GM04503 (cell line): ENCODE measurements around the gene PTH1R.

Experiments
- DNase-seq: peaks from one replicate; pipeline ENCODE4 v3.0.0-alpha.2; 2012; ENCODE audit warnings: low read depth

Gene PTH1R

DNA sequence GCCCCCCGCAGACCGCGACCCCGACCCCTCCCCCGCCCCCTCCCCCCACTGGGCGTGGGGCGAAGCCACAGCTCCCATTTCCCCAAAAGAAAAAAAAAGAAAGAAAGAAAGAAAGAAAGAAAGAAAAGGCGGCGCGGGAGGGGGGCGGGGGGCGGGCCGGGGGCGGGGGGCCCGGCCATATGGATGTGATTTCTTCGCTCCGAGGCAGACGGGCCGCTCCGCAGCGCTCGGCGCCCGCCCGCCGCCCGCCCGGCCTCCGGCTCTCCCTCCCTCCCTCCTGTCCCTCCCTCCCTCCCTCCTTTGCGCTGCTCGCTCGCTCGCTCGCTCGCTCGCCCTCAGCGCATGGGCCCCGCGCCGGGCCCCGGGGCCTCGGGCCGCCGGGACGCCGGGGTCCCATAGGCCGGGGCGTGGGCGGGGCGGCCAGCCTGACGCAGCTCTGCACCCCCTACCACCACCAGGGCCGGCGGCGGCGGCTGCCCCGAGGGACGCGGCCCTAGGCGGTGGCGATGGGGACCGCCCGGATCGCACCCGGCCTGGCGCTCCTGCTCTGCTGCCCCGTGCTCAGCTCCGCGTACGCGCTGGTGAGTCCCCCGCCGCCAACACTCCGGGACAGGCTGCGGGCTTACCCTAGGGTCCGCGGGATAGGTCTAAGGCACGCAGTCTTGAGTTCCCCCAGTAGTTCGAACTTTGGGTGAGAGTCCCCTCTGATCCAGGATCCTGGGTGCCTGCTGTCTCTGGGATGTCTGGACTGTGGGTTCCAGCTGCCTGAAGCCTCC lies 5.7 kb downstream of the PTH1R start:
- no peak for DNase-seq

DNA sequence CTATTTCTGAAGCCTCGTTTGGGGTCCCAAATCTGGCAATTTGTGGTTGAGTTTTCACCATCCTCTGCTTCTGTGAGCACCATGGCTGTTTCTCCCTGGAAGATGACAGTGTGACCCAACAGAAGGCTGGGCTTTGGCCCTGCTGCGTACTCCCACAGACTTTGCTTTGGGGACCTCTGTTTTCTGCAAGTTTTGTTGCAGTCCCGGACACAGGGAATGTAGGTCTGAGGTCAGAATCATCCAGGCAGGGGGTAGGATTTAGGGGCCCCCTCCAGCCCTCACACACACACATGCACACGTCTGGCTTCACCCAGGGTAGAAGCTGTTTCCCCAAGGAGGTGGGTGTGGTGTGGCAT lies 6.3 kb downstream of the PTH1R start:
- no peak for DNase-seq

DNA sequence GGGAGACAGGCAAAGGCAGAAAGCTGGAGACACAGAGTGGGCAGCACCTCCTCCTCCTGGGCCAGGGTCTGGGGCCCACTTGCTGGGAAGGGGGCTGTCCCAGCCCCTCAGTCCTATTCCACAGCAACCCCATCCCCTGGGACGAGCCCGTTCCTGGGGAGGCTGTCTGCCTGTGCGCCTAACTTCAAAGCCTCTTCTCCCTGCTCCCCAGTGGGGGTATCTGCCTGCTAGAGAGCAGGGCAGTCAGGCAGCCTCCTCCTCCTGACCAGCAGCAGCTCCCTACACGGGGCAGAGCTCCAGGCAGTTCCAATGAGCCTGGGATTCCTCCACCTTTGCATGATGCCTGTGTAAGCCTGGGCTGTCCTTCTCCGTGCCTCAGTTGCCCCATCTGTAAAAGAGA lies 6.9 kb downstream of the PTH1R start:
- DNase-seq, result no peak

DNA sequence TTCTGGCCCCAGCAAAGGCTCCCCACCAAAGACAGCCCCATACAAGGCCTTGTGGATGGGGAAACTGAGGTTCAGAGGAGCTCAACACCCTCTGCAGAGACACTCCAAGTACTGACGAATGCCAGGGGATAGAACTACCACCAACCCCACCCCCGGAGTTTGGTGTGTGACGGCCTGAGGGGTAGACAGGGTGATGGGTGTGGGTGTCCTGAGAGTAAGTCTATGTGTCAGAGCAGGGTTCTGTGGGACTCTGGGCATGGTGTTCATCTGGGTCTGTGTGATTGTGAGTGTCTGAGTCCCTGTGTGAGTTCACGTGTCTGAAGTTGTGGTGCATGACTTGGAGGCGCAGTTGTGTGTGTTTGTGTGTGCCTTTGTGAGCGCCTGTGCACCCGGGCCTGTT lies 7.4 kb downstream of the PTH1R start:
- no peak for DNase-seq

DNA sequence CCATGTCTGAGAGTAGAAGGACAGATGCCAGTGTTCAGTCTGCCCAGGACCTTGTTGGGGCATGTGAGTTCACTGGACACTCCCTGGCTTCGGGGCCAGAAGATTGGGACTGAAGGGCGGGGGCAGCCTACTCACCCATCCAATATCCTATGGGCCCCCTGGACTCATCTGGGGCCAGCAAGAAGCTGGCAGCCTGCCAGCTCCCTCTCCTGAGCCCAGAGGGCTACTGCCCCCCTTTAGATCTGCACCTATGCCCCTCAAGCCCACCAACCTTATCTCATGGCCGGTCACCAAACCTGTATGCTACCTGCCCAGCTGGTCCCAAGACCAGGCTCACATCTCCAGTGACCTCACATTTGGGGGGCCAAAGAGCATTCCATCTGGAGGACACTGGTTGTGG lies 8.1 kb downstream of the PTH1R start:
- DNase-seq, result no peak

DNA sequence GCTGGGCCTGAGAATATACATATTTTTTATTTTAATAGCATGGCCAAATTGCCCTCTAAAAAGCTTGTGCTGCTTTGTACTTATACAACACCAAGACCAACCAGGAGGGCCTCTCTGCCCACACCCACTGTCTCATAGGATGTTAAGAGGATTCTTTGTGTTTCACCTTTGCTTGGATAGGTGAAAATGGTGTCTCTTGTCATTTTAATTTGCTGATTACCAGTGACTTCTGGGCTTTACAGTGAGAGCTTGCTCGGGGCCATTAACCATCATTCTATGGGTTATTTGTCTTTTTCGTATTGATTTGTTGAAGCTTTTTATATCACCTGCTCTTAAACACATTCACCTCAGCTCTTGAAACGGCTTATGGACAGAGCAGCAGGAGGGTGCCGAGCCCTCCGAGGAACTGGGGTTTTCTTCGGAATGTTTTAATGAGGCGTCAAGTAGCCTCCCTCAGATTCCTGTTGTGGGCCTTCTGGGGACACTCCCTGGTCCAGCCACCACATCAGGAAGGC lies 10.5 kb downstream of the PTH1R start:
- no peak for DNase-seq

DNA sequence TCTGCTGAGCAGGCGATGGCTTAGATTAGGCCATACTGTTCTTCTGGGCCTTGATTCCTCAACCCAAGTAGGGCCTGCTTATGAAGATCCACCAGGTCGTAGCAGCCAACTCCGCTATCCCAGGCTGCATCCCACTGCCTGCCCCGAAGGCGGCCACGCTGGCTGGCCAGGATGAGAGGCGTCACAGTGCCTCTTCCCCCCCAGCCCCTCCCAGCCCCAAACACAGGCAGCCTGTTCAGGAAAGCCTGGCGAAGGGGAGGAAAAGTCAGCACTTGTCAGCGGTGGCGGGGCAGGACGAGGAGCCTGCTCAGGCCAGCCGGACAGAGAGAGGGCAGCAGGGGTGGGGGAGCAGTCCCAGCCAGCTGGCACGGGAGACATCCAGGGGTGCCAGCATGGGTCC lies 11.2 kb downstream of the PTH1R start:
- no peak for DNase-seq

DNA sequence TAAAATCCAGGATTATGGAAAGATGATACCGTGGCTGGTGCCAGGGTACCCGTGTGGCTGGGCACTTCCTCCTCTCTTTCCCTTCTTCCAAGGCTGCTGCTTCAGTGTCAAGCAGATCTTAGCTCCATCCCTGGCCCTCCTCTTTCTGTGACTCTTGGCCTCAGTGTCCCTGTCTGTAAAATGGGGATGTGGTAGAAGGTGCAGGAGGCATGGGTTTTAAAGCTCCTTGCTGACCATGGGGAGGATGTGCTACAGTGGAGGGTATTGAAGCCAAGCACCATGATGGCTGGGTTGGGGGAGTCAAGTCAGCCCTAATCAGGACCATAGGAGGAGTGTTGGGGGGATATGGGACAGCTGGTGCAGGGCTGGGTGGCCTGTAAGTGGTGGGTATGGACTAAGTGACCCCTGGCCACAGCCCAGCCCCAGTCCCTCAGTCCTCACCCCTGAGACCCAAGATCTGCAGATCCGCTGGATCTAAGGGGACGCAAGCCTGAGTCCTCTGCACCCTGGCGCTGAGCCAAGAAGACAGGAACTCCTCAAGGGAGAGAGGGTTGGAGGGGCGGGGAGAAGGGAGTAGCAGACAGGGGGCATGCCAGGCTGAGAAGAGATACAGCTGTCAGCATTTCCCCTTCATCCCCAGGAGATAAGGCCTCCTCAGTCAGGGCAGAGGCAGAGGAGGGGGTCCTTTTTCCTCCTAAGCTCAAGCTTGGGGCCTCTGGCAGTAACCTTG lies 12.0 kb downstream of the PTH1R start:
- DNase-seq, result no peak

DNA sequence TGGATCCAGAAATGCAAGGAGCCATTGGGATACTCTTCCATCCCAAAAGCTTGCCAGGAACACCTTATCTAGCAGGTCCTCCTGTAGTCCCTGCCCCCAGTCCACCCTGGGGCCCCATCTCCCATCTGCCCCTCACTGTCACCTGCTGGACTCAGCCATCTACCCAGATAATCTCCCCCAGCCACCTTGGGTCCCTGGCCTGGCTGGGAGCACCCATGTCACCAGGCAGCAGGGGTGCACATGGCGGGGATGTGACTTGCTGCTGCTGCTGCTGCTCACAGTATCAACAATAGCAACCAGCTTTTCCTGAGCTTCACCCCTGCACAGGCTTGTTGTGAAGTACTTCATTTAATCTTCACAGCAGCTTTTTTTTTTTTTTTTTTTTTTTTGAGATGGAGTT lies 12.6 kb downstream of the PTH1R start:
- no peak for DNase-seq

DNA sequence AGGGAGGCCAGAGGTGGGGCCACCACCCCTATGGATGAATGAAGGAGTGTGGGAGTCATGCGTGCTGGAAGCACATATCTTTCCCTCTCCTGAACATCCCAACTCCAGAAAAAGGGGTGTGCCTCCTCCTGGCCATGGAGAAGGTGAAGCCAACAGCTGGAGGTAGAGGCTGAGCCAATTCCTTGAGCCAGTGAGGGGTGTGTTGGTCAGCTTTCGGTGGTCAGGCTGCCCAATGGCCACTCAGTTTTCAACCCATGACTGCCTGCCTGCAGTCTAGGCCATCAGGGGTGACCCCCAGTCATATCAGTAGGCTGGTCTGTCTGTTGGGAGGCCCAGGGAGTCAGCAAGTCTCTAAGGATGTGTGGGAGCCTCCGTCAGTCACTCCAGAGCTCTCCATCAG lies 13.6 kb downstream of the PTH1R start:
- no peak for DNase-seq

DNA sequence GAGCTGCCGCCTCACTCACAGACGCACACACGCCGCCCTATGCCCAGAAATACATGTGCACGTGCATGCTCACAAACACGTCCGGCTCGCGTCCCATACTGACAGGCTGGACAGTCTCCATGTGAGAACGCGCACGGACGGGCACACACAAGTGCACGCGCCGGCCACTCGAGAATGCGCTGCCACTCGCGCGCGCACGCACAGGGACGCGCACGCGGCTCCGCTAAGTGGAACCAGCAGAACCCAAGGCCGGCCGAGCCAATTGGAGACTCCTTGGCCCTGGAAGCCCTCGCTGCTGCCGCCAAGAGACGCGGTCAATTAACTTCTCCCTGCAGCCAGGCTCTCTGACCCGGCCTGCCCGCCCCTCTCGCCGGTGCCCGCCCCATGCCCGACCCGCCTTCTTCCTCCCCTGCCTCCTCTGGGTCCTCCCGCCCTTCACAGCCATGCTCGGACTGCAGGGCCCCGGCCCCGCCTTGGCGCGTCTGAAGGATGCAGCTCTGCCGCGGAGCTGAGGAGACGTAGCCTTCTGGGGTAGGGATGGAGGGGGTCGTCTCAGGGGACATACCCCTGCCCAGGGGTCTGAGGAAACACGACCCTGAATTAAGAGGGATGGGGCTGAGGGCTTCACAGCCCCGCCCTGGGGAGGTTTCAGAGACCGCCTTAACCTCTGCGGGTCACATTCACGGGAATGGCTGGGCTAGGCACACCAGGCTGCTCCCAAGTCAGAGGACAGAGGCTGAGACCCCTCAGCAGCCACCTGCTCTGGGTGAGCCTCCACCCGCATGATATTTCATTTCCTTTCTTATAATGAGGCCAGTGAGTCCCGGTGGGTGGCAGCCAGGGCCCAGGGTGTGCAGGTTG lies 15.0 kb downstream of the PTH1R start:
- no peak for DNase-seq

DNA sequence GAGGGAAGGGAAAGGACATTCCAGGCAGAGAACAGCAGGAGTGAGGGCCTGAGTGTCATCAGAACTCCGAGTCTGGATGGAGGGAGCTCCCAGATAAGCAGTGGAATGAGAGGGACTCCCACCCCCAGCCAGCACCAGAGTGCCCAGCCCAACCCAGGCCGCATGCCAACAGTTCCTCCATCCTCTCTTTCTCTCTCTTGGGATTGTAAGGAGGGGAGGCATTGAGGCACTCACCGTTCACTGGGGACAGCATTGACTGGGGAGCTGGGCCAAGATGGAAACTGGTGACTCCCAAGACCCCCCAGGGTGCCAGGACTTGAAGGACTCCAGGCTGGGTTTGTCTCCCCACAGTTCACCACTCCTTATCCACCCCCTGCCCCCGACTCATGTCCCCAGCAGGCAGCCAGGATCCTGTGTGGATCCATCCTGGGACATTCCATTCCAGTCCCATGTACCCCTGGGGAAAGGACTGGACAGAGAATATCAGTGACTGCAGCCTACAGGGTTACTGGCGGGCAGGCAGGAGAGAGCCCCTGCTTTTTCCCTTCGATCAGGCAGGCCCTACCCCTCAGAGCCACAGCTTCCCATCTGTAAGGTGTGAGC lies 15.7 kb downstream of the PTH1R start:
- DNase-seq, result no peak

DNA sequence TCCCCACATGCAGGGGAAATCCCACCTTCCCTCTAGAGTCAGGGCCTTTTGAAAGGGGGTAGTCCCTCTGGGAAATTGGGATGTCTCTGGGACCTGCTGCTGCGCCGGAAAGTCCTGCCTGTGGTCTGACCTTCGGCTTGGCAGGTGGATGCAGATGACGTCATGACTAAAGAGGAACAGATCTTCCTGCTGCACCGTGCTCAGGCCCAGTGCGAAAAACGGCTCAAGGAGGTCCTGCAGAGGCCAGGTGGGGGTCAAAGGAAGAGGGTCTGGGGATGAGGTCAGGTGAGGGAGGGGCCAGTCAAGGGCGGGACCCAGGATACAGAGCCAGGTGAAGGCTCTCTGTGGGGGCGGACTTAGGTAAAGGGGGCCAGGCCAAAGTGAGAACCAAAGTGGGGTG lies 16.2 kb downstream of the PTH1R start:
- DNase-seq, result no peak

DNA sequence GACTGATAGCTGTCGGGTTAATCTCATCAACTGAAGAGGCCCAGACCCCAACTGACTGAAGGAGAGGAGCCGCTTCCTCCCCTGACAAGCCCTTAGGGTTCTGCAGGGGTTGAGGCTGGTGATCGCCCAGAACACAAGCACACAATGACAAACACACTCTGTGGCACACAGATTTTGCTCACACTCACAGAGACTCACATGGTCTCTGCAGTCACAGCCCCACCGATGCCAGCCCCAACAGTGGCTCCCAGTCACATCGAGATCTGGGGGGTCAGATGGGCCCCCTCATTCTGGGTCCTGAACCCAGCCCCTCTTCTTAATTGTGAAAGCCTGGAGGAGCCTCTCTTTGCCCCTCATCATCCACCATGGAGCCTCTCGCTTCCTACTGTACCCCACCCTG lies 16.7 kb downstream of the PTH1R start:
- no peak for DNase-seq

DNA sequence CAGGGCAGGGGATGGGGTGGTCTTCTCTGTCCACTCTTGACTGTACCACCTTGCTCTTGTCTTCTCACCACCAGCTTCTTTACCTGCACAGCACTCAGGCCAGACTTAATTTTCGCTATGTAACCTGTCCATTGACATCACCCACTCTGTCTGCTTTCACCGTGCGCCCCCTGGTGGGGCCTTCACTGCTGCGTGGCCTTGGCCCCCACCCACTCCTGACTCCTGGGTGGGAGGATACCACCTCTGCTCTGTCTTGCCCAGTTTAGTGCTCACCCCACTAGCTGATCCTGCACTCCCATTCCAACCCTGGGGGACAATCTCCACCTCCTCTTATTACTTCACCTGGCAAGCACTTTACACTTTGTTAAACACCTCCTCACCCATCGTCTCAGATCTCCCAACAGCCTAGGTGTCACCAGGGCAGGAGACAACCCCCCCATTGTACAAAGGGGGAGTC lies 17.7 kb downstream of the PTH1R start:
- no peak for DNase-seq

DNA sequence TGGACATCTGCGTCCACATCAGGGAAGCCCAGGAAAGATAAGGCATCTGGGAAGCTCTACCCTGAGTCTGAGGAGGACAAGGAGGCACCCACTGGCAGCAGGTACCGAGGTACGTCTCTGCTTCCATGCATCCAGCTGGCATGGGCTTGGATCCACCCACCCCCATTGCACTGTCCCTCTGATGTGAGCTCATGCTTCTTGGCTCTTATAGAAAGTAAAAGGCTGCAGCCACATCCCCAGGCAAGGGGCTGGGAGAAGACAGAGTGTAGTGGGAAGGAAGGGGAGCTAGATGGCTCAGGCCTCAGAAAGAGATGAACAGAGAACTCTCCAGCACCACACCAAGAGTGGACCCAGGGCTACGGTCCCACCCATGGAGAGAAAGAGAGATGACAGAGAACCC lies 18.2 kb downstream of the PTH1R start:
- no peak for DNase-seq

DNA sequence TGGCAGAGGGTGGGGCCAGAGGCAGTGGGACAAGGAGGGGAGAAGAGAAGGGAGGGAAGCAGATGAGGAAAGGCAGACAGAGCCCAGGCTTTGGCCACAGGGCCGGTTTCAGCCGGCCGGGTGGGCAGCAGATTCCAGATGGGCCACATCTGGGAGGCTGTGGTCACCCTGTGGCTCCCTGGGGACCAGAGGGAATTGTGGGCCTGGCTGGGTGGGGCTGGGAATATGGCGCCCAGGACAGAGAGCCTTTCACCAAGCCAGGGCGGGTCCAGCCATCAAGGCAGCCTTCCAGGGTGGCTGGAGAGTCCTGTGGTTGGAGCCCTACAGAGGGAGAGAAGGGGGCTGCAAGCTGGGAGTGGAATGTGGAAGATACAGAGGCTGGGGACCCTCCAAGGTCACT lies 18.9 kb downstream of the PTH1R start:
- no peak for DNase-seq

DNA sequence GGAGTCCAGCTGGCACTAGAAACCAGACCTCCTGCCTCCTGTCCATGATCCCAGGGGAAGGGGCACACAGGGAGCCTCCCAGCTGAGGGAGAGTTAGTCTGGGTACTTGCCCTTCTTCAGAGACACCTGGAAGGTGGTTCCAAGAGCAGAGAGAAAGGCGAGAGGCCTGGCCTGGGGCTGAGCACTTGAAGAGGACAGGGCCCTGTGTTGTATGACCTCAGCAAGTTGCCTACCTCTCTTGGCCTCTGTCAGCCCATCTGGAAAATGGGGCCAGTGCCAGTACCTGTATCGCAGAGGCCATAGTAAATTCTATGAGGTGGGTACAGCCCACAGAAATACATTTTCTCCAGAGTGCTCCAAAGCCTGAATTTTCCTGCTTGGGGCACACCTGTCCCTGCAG lies 19.5 kb downstream of the PTH1R start:
- no peak for DNase-seq

DNA sequence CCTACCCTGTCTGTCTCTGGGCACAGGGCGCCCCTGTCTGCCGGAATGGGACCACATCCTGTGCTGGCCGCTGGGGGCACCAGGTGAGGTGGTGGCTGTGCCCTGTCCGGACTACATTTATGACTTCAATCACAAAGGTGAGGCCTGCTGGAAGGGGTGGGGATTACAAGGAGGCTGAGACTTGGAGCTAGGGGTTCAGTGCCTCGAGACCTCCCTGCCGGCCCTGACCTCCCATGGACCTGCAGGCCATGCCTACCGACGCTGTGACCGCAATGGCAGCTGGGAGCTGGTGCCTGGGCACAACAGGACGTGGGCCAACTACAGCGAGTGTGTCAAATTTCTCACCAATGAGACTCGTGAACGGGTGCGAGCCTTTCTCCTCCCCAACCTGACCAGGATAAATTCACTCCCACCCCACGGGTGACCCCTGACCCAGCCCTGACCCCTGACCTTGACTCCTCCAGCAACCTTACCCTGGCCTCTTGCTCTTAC lies 20.4 kb downstream of the PTH1R start:
- DNase-seq, result no peak

DNA sequence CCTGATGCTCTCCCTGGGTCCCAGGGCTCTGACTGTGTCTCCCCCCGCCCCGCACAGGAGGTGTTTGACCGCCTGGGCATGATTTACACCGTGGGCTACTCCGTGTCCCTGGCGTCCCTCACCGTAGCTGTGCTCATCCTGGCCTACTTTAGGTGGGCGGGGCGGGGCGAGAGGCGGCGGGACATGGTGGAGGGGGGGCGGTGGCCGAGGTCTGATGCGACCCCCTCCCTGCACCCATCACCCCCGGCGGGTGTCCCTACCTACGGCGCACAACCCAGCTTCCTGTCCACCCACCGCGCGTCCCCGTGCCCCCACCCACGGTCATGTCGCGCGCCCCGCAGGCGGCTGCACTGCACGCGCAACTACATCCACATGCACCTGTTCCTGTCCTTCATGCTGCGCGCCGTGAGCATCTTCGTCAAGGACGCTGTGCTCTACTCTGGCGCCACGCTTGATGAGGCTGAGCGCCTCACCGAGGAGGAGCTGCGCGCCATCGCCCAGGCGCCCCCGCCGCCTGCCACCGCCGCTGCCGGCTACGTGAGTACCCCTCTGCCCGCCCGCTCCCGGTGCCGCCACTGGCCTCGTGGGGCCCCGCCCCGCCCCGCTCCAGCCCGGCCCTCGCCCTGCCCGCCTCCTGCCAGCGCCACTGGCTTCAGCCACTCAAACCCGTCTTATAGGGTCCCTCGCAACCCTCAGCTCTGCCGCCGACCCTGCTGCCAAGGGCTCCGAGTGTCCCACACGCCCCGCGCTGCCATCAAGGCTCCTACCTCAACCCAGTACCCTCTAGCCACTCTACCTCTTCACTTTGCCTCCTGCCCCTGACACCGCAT lies 21.0 kb downstream of the PTH1R start:
- no peak for DNase-seq
